ENCODE results near the gene PGBD5. TPM values are rescaled to one million over a fixed set of nuclear protein-coding genes. Genes with fewer than 3 reads are reported as not detected.
A peak's percentile ranks its signal among the peaks of the same experiment; 100 is the strongest.
"Not testable (repeated sequence)": the region's sequence is repeated elsewhere in the genome, so short reads cannot be mapped to it uniquely, and the experiment has no call there.

PGBD5 gene
- total RNA-seq, 1 donor from 2014 or later: 15.5 TPM

DNA sequence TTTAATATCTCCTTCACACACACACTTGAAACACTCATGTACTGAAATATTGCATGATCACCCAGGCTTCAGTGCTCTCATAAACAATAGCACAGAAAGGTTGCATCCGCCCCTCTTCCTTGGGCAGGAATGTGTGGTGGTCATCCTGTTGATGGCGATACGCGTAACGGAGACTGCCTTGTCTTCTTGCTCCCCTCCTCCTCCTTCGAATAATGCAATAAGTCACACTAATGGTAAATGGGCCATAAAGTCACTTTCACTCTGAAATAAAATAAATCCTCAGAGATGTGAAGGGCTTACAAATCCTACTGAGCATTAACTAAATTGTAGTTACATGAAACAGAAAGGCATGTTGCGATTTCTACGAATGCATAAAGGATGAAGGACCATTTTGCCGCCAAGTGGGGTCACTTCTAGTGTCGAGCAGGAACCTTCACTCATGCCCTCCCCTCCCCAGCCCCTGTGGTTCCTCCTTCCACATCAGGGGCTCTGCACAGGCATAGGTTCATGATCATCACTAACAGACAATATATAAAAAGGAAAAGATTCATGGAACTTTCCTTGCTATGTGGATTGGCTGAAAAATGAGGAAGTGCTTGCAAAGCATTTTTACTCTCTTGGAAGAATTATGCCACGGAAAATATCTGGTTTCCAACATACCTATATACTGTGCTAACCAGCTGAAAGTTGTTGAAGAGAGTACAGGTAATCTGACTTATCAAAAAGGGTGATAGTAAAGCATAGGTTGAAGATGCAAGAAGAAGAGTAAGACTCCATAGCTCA lies 1.2 kb upstream of the PGBD5 start:
- ATAC-seq (no peak), DNase-seq (ENCODE audit: missing footprints) (no peak)
- intact Hi-C loops (cut with DNase I): loop anchor here (5.0 kb wide), 1 partner anchor 90 kb away; no protein-coding TSS in a partner anchor

DNA sequence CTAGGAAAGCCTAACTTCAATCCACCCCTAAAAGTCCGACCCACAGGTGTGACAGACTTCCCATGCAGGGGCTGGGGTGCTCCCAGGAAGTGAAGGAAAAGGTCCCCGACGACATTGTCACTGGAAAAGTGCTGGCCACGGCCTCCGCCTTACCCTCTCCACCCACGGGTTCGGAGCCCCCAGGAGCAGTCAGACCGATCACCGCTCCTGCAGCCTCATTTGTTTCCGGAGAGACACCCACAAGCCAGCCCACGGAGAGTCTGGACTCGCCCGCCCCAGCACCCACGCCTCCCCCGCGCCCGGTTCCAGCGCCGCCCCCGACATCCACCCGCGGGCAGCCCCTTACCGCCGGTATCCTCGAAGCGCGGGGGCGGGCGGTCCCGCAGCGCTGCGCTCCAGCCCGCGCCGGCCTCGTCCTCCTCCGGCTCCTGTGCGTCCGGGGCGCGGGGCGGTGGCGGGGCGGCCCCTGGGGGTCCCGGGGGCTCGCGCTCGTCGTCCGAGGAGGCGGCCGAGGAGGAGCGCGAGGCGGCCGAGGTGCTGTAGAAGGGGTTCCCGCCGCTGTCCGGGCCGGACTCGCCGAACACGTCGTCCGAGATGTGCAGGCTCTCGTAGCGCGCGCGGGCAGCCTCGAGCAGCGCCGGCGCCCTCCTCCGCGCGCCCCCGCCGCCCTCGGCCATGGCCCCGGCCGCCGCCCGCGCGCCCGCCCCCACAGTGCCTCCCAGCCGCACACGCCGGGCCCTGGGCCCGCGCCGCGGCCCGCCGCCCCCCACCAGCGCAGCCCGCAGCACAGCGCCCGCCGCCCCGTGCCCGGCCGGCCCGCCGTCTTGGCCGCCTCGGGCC lies 660 bp downstream of the PGBD5 start:
- intact Hi-C loops (cut with DNase I): loop anchor here (5.0 kb wide), 1 partner anchor 92 kb away; no protein-coding TSS in a partner anchor
- ATAC-seq (no peak), DNase-seq (ENCODE audit: missing footprints) (no peak)

DNA sequence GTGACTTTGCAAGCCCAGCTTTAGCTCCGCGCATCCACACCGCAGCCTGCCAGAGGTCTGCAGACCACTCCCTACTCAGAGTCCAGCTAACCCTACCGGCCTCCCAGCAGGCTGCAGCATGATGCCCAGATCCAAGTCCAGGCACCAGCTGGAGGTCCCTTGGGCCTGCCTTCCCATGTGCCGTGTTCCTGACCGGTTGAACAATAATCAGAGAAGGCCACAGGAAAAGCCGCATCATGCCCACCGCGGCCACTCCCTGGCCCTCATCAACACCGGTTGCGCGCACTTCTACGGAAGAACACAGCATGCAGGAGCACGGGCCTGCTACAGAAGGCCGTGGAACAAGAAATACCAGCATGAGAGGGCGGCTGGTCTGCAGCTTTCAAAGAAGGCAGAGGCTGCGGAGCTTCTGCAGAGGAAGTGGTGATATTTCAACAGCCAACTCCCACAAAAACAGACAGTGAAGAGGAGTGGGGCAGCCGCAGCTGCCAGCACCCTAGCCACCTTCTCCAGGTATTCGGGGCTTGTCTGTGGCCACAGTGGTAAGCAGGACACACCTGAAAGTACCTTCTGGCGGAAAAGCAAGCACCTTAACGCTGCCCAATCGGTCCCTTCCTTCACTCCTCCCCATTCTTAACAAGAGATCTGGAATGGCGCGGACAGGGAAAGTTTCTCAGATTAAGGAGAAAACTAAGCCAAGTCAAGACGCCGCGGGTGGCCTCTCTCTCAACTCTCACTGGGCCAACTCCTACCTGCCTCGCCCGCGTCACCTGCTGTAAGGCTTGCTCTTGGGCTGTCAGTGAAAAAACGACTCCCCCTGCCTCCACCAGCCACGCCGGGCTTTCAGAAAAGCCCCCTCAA lies 1.5 kb downstream of the PGBD5 start:
- ATAC-seq (no peak), DNase-seq (ENCODE audit: missing footprints) (no peak)
- intact Hi-C loops (cut with DNase I): loop anchor here (5.0 kb wide), 1 partner anchor 93 kb away; no protein-coding TSS in a partner anchor

DNA sequence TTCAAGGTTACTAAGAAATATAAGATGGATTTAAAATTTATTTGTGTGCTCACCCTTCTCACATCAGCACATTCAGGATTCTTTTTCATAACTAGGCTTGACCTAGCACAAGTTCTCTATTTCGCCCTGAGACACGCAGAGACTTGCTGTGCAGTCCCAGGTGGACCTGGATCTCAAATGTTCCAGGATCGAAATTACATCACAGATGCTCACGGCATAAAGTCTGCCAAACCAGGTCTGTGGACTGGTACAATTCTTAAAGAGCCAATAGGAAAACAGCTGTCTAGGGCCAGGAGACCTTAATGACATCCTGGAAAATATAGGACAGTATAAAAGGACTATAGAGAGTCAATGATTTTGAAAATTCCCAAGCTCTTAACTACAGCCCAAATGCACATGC lies 2.2 kb downstream of the PGBD5 start:
- DNase-seq (ENCODE audit: missing footprints) (no peak), ATAC-seq (no peak)
- intact Hi-C loops (cut with DNase I): no loop called here

DNA sequence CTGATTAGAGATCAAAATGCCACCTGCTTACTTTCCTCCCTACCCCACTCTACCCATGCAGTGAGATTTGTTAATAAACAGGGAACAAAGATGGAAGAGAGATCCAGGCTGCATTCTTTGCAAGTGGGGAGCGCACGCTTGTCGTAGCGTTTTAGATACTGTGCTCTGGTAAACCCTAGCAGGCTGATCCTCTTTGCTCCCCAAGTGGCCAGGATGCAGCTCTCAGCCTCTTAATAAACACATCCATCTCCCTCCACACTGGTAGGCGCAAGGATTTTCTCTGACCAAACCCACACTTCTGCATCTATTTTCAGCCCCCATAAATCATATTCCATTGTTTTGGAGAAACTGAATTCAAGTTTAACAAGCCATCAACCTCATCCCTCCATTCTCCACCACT lies 2.9 kb downstream of the PGBD5 start:
- intact Hi-C loops (cut with DNase I): no loop called here
- DNase-seq (ENCODE audit: missing footprints) (no peak), ATAC-seq (no peak)

DNA sequence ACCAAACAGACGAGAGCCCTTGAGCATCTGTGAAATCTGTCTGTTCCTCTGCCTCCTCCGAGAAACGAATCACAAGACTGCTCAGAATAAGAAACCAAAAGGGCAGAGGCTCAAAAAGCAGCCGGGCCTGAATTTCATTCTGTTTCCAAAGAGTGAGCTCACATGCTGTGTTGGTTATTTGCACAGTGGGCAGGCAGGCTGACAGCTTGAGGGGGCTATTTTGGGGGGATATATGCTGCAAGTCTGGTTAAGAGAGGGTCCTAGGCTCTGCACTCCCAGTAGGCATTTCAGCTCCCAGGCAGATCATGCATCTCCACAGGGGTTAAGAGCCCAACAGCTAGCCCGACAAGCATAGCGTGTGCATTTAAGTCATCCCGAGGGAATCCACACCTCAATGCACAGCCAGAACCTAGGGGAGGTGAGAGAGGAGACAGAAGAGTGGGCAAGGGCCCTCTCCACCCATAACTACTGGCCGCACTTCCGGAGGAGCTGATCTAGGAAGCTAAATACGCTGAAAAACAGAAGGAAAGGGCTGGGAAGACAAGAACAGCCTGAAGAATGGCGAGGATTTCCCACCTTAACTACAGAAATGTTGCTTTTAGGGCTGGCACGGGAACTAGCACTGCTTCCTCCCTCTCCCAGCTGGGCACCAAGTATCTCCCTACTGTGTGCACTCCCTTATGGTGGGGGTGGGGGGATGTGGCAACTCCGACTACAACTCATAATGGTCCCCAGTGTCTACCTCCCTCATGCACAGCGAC lies 3.7 kb downstream of the PGBD5 start:
- no peak for ATAC-seq
- intact Hi-C loops (cut with DNase I): no loop called here
- no peak for DNase-seq (ENCODE audit: missing footprints)

DNA sequence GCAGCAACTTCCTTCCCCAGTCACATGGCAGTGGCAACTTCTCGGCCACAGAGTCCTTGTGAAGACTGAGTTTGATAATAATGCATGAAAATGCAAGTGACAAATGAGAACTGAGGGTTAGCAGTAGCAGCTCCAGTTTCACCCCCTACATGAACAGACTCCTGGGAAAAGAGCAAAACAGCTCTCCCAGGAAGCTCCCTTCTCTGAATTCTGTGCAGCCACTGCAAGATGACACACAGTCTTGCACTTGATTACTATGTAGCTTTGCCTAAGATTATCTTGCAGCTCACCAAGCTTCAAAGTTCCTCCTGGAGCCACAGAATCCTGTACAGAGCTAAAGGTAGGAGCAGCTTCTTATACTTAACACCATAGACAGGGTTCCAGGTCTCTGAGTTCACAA lies 4.7 kb downstream of the PGBD5 start:
- ATAC-seq (no peak), DNase-seq (ENCODE audit: missing footprints) (no peak)
- intact Hi-C loops (cut with DNase I): no loop called here

DNA sequence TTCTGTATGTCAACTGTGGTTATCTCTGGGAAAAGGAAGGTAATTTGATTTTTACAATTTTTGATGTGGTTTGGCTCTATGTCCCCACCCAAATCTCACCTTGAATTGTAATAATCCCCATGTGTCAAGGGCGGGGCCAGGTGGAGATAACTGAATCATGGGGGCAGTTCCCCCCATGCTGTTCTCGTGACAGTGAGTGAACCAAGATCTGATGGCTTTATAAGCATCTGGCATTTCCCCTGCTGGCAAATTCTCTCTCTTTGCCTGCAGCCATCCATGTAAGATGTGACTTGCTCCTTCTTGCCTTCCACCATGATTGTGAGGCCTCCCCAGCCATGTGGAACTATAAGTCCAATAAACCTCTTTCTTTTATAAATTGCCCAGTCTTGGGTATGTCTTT lies 5.8 kb downstream of the PGBD5 start:
- ATAC-seq; DNase-seq (ENCODE audit: missing footprints); intact Hi-C loops (cut with DNase I): not testable (repeated sequence)

DNA sequence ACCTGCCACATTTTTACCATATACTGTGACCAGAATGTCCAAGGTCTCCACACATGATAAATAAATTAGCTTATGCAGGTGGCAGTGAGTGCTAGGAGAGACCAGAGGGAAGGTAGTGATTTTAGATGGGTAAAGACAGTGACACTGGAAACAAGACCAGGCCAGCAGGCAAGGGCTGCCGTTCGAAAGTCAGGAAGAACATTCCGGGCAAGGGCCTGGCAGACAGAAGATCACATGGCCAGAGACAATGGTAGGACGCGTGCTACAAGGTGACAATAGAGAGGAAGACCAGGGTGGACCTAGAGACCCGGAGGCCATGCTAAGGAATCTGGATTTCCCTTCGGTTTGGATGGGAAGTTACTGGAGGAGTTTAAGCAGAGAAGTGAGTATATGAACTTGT lies 9.7 kb downstream of the PGBD5 start:
- DNase-seq (ENCODE audit: missing footprints): no peak
- ATAC-seq: peak; percentile 42
- intact Hi-C loops (cut with DNase I): no loop called here

DNA sequence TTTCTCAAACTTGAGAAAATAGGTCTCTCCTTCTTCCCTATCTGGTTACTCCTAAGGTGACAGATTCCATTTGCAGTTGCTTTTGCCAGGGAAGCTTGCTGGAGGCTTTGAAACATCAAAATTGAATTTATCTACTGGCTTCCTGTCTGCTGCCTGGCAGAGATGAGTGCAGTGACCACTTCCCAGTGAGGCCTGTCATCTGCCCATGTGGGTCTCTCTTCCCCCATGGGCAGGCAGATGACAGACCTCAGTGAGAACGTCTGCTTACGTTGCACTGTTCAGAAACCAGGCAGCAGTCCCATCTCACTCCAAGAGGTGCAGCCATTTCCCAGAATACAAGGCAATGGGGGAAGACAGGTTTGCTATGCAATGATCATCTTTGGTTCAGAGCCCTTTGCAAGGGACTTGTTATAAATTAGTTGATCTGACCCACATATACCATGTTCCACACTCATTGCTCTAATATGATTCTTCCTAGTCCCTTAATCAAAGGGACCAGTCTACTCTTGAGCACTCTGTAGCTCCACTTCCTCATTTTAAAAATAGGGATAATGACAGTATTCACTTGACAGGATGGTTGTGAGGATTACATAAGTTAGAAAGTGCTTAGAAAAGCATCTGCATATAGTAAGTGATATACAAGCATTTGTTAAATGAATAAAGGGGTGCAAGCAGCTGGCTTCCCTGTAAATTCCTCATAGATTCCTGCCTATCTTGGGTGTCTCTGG lies 10.6 kb downstream of the PGBD5 start:
- intact Hi-C loops (cut with DNase I): no loop called here
- no peak for DNase-seq (ENCODE audit: missing footprints)
- no peak for ATAC-seq

DNA sequence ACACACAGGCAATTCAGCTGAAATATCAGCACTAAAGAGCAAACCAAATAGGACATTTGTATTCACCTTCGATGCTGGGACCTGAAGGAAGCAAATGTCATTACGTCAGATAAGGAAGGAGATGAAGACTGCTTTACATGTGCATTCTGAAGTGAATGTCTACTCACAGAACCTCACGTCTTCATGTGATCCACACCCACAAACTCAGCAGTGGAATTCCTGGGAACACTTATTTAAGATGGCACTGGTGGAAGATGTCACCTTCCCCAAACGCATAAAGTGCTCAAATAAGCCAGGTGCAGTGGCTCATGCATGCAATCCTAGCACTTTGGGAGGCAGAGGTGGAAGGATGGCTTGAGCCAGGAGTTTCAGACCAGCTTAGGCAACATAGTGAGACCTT lies 11.4 kb downstream of the PGBD5 start:
- no peak for ATAC-seq
- DNase-seq (ENCODE audit: missing footprints): no peak
- intact Hi-C loops (cut with DNase I): no loop called here

DNA sequence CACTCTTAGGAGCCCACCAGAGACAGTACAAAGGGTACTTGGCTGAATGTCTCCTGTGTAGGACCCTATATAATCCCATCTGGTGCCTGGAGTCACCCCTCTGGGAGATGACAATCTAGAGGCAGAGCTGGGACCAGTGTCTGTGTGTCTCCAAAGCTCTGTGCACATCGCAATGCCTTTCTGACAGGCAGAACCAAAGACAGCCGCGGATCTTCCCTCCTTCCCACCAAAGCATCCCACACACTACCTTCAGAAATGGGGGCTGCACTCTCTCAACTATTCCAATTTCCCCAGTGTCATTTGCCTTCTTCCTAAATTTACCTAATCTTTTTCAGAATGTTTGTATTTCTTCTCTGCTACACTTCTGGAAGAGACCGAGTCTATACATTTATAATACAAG lies 12.0 kb downstream of the PGBD5 start:
- intact Hi-C loops (cut with DNase I): no loop called here
- ATAC-seq (no peak), DNase-seq (ENCODE audit: missing footprints) (no peak)

DNA sequence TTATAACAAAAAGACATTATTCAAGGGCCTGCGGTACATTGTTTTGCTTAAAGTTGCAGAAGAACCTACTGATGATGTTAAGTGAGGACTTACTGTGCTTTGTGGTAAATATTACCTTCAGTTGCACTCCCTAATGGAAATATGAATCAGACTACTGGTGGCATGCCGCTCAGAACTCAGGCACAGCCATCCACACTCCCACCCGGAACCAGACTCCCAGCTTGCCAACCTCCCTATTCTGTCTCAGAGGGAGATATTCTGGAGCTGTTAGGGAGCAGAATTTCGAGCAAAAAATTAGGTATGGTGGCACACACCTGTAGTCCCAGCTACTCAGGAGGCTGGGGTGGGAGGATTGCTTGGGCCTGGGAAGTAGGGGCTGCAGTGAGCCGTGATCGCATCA lies 13.1 kb downstream of the PGBD5 start:
- no peak for ATAC-seq
- intact Hi-C loops (cut with DNase I): no loop called here
- DNase-seq (ENCODE audit: missing footprints): no peak

DNA sequence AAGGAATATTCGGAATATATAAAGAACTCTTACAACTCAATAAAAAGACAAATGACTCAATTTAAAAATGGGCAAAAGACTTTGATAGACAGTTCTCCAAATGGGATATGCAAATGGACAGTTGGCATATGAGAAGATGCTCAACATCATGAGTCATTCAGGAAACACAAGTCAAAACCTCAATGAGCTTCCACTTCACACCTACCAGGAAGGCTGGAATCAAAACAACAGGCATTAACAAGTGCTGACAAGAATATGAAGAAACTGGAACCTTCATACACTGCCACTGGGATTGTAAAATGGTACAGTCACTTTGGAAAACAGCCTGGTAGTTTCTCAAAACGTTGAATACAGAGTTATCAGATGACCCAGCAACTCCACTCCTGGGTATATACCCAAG lies 17.2 kb downstream of the PGBD5 start:
- DNase-seq (ENCODE audit: missing footprints): no peak
- intact Hi-C loops (cut with DNase I): no loop called here
- no peak for ATAC-seq

DNA sequence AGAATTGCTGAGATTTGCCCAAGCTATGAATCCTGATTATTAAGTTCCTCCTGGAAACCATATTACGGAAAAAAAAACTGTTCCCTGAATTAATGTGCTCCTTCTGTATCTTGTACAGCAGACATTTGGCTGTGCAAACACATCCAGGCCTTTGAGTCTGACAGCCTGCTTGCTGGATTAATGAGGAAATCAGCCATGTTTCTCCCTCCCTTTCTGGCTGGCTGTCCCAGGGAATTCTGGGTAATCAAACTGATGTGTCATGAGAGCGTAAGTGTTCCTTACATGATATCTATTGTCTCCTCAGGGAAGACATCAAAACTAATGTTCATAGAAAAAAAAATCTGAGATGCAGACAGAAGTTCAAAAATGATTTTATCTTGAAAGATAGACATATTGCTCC lies 18.8 kb downstream of the PGBD5 start:
- intact Hi-C loops (cut with DNase I): no loop called here
- DNase-seq (ENCODE audit: missing footprints): no peak
- no peak for ATAC-seq

DNA sequence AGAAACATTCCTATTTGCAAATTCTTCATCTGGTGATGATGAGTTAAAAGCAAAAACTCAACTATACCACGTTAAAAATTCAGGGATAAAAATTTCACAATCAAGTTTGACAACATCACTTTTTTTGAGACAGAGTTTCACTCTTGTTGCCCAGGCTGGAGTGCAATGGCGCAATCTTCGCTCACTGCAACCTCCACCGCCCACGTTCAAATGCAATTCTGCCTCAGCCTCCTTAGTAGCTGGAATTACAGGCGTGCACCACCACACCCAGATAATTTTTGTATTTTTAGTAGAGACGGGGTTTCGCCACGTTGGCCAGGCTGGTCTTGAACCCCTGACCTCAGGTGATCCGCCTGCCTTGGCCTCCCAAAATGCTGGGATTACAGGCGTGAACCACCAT lies 19.4 kb downstream of the PGBD5 start:
- ATAC-seq; DNase-seq (ENCODE audit: missing footprints); intact Hi-C loops (cut with DNase I): not testable (repeated sequence)

DNA sequence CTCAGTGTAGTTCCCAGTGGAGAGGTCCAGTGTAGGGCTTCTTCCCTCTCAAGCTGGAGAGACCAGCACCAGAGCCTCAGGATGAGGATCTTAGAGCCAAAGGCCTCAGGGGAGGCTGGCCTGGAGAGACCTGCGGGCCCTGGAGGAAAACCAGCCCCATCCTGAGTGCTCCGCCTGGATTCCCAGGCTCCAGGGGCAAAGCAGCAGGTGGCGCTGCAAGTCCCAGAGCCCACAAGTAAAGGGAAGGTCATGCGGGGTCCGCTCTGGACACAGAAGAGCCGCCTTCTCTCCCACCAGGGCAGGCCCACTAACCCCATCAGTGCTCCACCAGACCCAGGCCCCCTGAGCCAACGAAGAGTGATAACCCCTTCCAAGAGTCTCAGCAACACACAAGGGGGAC lies 22.7 kb downstream of the PGBD5 start:
- no peak for DNase-seq (ENCODE audit: missing footprints)
- intact Hi-C loops (cut with DNase I): no loop called here
- no peak for ATAC-seq

DNA sequence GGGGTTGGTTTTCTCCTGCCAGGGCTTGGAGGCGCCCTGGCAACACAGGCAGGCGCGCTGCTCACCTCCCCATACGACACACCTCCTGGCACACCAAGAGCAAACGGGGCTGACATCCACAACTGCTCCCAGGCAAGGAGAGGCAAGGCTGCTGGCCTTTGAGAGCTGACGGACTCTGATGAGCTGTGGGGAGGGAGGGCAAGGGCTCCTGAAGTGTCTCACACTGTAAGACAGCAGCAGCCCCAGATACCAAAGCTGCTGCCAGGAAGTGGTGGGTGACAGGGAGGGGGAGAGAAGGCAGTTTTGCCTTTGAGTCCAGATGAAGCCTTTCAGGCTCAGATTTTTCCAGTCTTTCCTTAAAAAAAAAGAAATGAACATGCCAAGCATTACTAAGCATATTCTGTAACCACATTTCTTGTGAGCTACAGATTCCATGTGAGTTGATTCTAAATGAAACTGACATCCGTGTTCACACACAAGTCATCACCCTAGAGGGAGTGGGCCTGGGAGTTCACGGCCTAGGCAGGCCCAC lies 24.3 kb downstream of the PGBD5 start:
- intact Hi-C loops (cut with DNase I): no loop called here
- DNase-seq (ENCODE audit: missing footprints) (no peak), ATAC-seq (no peak)

All from Right ventricle myocardium inferior (tissue), 1 donor.